ENCODE results near the gene ADAMTS19. TPM values are rescaled to one million over a fixed set of nuclear protein-coding genes. Genes with fewer than 3 reads are reported as not detected.
"Not testable (repeated sequence)": the region's sequence is repeated elsewhere in the genome, so short reads cannot be mapped to it uniquely, and the experiment has no call there.

ADAMTS19 gene
- total RNA-seq: not detected

DNA sequence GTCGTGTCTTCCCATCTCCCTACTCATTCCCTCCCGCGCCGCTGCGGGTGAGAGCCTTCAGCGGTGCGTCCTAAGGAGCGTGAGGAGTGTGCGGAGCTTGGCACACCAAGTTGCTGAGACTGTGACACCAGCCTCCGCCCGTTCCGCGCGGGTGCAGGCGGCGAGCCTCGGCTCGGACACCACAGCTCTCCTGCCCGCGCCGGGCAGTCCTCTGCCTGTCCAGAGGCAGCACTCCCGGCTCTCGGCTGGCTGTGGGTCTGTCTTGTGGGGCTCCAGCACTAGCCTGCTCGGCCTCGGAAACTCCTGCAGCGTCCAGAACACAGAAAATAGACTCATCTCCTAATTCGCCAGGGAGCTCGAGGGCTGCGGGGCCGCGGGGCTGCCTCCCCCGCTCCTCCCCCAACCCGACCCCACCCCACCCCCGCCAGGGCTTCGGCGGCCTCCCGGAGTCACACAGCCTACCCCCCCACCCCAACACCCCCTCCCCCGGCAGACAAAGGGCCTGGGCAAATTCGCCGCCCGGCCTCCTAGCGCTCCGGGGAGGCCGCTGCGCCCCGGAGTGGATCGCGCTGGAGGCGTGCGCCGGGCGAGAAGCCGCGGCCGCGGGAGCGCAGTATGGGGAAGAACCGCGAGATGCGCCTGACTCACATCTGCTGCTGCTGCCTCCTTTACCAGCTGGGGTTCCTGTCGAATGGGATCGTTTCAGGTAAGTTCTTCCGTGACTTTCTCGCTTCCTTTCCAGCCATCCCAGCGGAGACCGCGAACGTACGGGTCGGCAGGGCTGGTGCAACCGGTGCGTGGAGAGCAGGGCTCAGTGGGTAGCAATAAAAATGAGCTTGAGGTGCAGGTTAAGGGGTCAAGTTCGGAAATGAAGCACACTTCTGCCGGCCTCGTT is at the start of gene ADAMTS19:
Gene ADAMTS19, plus strand, starts transcription at position 522 of the 895 bp plus-strand sequence. Its CDS starts 94 bp downstream, at position 616.
- peak; percentile 87 for ATAC-seq

DNA sequence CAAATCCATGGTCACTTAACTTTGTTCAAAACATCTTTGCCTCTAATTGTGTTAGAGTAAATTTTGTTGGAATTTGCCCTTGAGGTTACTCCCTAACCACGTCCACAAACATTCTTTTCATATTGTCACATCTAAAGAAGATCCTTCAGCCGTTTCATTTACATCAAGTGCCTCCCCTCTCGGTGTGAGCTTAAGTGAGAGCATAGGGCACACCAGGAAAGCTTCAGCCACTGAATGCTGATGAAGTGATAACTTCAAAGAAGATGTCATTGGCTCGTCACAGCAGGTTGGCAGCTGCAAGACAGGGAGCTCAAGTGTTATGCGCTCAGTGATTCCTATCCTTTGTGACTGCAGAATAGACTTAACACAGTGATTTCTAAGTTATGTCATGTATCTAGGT is 49.6 kb upstream of the ADAMTS19 start:
- no peak for ATAC-seq

GRCh38 chr5:129412721-129413120 is 47.4 kb upstream of the ADAMTS19 start:
- ATAC-seq: no peak

GRCh38 chr5:129413570-129413969 is 46.5 kb upstream of the ADAMTS19 start:
- no peak for ATAC-seq

GRCh38 chr5:129419292-129419691 is 40.8 kb upstream of the ADAMTS19 start:
- no peak for ATAC-seq

GRCh38 chr5:129425031-129425430 is 35.1 kb upstream of the ADAMTS19 start:
- ATAC-seq: no peak

DNA sequence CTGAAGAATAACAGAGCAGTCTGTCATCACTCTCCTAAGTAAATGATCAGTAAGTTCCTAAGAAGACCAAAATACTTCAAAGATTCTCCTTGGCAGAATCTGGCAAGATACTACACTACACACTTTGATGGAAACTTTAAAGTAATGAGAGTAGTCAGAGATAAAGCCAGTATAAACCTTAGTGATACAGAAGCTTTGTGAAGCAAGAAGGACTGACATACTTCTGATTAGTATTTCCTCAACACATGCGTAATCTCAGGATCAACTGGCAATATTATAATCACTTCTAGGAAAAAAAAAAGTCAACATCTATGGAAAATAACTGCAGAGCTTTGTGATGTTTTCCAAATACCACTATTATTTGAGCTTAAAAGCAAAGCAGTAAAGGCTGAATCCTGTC is 34.0 kb upstream of the ADAMTS19 start:
- no peak for ATAC-seq

- not testable (repeated sequence) for ATAC-seq
These were observed 31.5 kb upstream of the ADAMTS19 start for GRCh38 chr5:129428636-129429035.

GRCh38 chr5:129431406-129431805 is 28.7 kb upstream of the ADAMTS19 start:
- ATAC-seq: no peak

DNA sequence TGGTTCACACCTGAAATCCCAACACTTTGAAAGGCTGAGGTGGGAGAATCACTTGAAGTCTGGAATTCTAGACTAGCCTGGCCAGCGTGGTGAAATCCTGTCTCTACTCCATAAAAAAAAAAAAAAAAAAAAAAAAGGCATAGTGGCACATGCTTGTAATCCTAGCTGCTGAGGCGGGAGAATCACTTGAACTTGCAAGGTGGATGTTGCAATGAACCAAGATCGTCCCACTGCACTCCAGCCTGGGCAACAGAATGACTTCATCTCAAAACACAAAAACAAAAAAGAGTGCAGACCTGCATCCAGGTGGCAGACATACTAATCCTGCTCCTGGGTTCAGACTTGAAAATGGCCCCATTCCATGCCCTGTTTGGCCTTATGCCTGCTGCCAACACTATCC is 21.8 kb upstream of the ADAMTS19 start:
- no peak for ATAC-seq

- no peak for ATAC-seq
These were observed 19.7 kb upstream of the ADAMTS19 start for GRCh38 chr5:129440424-129440823.

DNA sequence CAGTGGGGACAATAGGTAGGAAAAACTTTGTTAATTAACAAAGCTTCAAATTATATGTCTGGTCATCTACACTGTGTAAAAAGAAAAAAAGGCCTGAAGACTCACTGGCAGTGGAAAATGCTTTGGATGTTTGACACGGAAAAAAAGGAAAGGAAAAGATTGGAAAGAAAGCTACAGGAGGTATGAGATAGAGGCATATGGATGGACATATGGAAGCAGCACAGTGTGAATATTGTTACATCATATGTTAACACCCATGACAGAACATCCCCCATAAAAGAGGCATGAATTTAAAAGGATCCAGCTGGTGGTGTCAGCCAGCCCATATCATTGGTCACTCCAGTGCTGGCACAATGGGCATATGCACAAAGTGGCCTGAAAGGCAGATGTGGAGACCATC is 19.0 kb upstream of the ADAMTS19 start:
- ATAC-seq: no peak

GRCh38 chr5:129445379-129445778 is 14.7 kb upstream of the ADAMTS19 start:
- no peak for ATAC-seq

- ATAC-seq: no peak
These were observed 12.1 kb upstream of the ADAMTS19 start for GRCh38 chr5:129447968-129448367.

DNA sequence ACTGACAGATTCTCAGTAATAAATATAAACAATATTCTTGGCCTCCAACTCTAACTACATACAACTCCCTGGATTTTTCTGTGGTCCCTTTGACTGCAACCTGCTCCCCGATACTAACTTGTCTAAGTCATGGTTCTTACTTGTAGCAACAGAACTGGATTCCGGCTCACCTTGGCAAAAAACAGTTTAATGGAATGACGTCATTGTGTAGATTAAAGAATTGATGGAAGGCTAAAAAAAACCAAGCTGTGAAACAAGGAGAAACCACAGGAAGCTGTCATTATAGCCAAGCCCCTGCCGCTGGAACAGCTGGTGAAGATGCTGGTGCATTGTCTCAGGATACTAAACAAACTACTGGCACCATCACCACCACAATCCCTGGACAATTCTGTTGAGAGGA is 11.4 kb upstream of the ADAMTS19 start:
- ATAC-seq: no peak

DNA sequence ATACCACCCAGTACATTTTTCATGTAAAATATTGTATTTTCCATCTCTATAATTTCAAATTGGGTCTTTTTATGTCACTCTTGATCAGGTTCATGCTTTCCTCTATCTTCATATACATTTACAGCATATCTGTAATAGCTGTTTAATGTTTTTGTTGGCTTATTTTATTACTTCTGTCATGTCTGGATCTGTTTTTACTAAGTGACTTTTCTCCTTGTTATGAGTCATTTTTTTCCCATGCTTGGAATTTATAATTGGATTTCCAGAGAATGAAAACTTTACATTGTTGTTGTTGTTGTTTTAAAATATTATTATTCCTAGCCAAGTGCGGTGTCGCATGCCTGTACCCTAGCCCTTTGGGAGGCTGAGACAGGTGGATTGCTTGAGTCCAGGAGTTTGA is 5.6 kb upstream of the ADAMTS19 start:
- ATAC-seq: no peak

- no peak for ATAC-seq
These were observed 685 bp upstream of the ADAMTS19 start for GRCh38 chr5:129459450-129459776.

DNA sequence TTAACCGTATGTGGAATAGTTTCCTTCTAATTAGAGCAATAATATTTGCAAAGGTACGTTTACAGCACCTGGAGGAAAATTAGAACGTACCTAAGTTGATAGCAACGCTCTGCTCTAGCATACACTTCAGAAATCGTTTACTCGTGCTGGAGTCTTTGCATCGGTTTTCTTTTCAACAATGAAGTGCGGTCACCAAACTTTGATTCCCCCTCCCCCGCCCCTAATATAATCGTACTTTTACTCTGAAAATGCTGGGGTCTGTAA is 506 bp downstream of the ADAMTS19 start:
- no peak for ATAC-seq

- ATAC-seq: peak; percentile 57
These were observed 1.0 kb downstream of the ADAMTS19 start for GRCh38 chr5:129460936-129461710.

DNA sequence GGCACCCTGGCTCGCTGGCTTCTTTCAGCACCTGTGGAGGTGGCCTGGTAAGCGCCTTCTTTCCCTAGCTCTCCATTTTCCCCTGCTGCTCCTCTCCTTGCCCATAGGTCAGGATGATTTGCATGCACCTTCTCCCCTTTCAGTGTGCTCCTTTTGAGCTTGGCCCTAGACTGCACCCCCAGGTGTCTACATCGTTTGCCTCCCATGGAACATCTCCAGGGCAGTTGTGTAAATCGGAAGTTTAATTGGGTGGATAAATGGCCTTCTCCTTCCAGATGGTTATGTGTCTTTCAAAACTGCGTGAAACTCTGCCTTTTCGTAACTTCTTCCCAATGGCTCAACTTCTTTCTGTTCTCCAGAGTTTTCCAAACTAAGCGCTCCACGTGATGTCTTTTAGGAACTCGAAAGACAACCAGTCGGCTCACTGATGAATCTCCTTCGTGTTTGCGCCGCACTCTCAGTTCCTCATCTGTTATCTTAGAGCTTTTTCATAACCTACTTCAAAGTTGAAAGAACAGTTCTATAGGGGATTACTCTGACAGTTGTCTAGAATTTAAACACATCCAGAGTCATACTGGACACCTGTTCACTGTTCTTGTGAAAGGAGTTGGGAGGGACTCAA is 1.7 kb downstream of the ADAMTS19 start:
- ATAC-seq: no peak

DNA sequence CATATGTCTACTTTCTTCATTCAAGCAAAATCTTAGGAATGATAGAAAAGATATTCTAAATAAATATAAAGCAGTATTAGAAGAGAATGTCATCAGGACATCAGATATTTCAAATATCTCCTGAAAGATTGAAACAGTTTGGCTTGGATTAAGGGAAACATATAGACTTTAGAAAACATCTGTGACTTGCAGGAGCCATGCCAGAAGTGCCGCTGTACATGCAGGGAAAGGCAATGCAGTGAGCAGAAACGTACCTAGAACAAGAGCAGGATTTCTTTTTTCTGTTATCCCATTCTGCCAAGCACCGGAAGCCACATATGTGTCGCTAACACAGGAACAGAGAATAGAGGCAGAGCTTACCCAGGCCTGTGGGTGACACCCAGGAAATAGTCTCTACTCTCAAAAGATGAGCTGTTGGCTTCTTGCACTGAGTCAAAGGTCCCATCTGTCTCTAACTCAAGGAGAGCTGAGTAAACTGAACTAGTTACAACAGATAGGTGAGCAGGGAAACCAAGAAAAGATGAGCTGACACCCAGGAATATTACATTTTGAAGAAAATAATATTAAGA is 5.8 kb downstream of the ADAMTS19 start:
- no peak for ATAC-seq

DNA sequence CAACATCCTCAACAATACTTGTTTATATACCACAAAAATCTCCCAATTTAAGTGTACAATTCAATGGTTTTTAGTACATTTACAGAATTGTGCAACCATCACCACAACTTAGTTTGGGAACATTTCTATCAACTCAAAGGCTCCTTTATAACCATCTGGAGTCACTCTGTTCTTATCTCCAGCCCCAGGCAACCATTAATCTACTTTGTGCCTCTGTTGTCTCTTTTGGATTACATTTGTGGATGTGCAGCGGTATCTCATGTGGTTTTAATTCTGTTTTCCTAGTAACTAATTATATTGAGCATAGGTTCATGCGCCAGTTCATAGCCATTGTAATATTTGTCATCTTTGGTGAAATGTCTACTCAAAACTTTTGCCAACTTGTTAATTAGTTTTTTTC is 14.4 kb downstream of the ADAMTS19 start:
- no peak for ATAC-seq

DNA sequence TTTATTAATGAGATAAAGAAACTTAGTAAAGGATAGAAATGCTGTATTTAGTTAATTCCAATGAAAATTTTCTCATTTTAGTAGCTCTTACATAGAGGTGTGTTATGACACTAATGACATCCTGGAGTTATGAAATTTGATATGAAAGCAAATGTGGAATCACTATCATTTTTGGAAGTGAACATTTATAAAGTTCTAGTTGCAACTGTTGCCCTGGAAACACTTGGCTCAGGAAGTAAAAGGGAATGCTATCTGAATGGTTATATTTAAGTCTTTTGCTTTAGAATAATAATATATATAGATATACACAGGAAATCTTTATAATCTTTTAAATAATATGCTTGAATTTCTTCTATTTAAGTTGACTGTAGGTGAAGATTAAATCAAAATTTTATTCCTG is 16.7 kb downstream of the ADAMTS19 start:
- ATAC-seq: no peak

Measured in esophagus mucosa (tissue), 1 donor.